CD4-positive, alpha-beta T cell (primary cell): ENCODE results near the gene ADCYAP1R1. TPM values are rescaled to one million over a fixed set of nuclear protein-coding genes. Genes with fewer than 3 reads are reported as not detected.

Source experiments
- ATAC-seq: fragments of 200-7000 bp; cut with Tn5 transposase; one replicate; pipeline ENCODE4 v1.10.0; 2022; ENCODE audit warnings: mild to moderate bottlenecking; ENCODE audit not compliant: poor library complexity
- CTCF ChIA-PET: fragments of 350-600 bp; sonication (Branson Sonifier 250); formaldehyde crosslinking; loops from one replicate; lab custom pipeline; 2021; ENCODE audit warnings: antibody characterized with exemption, inconsistent platforms; lab: Charles Lee
- POLR2A ChIA-PET: fragments of 350-600 bp; sonication (Branson Sonifier 250); formaldehyde crosslinking; loops from one replicate; lab custom pipeline; 2021; ENCODE audit warnings: antibody characterized with exemption, inconsistent platforms; lab: Charles Lee
- DNase-seq, 14 experiments: peaks; one replicate each; pipeline ENCODE4 v3.0.0-alpha.2; 2013 to 2020; ENCODE audit warnings: mixed read lengths in 2 of 14
- H3K27ac ChIP-seq, 2 donors: one replicate each; pipeline versions ENCODE4 v1.5.1 to v1.7.0; 2013; ENCODE audit warnings: low read length in 2 of 2, low read depth in 1 of 2, mild to moderate bottlenecking in 1 of 2
- H3K27me3 ChIP-seq, 2 experiments: 1 replicate in 1 of 2; 2 replicates in 1 of 2; pipeline versions ENCODE4 v1.6.1 to v1.7.0; 2013; ENCODE audit warnings: low read length in 2 of 2, control low read depth in 1 of 2, mild to moderate bottlenecking in 1 of 2, moderate library complexity in 1 of 2; ENCODE audit not compliant: insufficient read depth in 2 of 2, control insufficient read depth in 1 of 2
- H3K36me3 ChIP-seq: one replicate; pipeline ENCODE4 v1.6.1; 2013; ENCODE audit warnings: low read length, control low read depth; ENCODE audit not compliant: insufficient read depth
- H3K4me1 ChIP-seq: one replicate; pipeline ENCODE4 v1.6.1; 2013; ENCODE audit warnings: low read length, control low read depth; ENCODE audit not compliant: insufficient read depth
- H3K4me3 ChIP-seq: one replicate; pipeline ENCODE4 v1.5.1; 2013; ENCODE audit warnings: mild to moderate bottlenecking, low read length, moderate library complexity
- H3K9me3 ChIP-seq, 2 experiments: 1 replicate in 1 of 2; 2 replicates in 1 of 2; pipeline versions ENCODE4 v1.6.1 to v1.7.0; 2013; ENCODE audit warnings: low read length in 2 of 2, mild to moderate bottlenecking in 2 of 2, control low read depth in 1 of 2, moderate library complexity in 1 of 2; ENCODE audit not compliant: control insufficient read depth in 1 of 2, insufficient read depth in 1 of 2
- H3K27ac Mint-ChIP-seq: one replicate; pipeline ENCODE4 v1.8.0; 2020; ENCODE audit warnings: mixed read lengths
- H3K27me3 Mint-ChIP-seq: one replicate; pipeline ENCODE4 v1.8.0; 2021; ENCODE audit warnings: mixed read lengths
- H3K36me3 Mint-ChIP-seq: one replicate; pipeline ENCODE4 v1.8.0; 2021; ENCODE audit warnings: low read depth, mixed read lengths
- H3K4me1 Mint-ChIP-seq: one replicate; pipeline ENCODE4 v1.8.0; 2021; ENCODE audit warnings: low read depth, mixed read lengths
- H3K4me3 Mint-ChIP-seq: one replicate; pipeline ENCODE4 v1.8.0; 2020; ENCODE audit warnings: mild to moderate bottlenecking, mixed read lengths
- H3K9me3 Mint-ChIP-seq: one replicate; pipeline ENCODE4 v1.8.0; 2020; ENCODE audit warnings: mixed read lengths
- CTCF ChIP-seq: fragments of 200-600 bp; IDR thresholded peaks from one replicate; pipeline ENCODE4 v1.8.0; 2022; ENCODE audit warnings: antibody characterized with exemption, mild to moderate bottlenecking
- intact Hi-C, 2 experiments: fragments of 100-400 bp; cut with DNase I in 1 of 2; cut with micrococcal nuclease in 1 of 2; formaldehyde crosslinking; loops; one replicate each; pipeline versions ENCODE4 v1.15.1 to v1.9.0; 2023 to 2025; cut with DNase I, micrococcal nuclease
- total RNA-seq, 174 experiments: library from RNA in 2 of 174; stranded (reverse) in 2 of 174; gene quantifications; one replicate each; pipeline ENCODE4 v1.2.3 and lab custom pipeline; 2021 to 2026

Gene ADCYAP1R1
- total RNA-seq, 2 experiments from 2014 or later: not detected

- Mint-ChIP-seq H3K36me3 (no peaks in the 10 kb centered on the region), H3K4me3 (no peak overlapping the region), H3K9me3 (peaks cover 2% of the 10 kb centered on the region), H3K27me3 (no peaks in the 10 kb centered on the region), H3K4me1 (peaks cover 3% of the 10 kb centered on the region), H3K27ac (no peak overlapping the region)
- ATAC-seq: no peak
- no peak for DNase-seq
- Histone ChIP-seq H3K4me3 (no peak overlapping the region), H3K27ac (no peak overlapping the region), H3K36me3 (no peaks in the 10 kb centered on the region), H3K9me3 (peaks cover 0 to 12% of the 10 kb centered on the region in 2 experiments), H3K27me3 (no peaks in the 10 kb centered on the region), H3K4me1 (peaks cover 11% of the 10 kb centered on the region)
- CTCF ChIA-PET: no interaction called here
- no peak for TF ChIP-seq CTCF
- intact Hi-C loops: no loop called here
- POLR2A ChIA-PET: no interaction called here
These were observed 22.7 kb upstream of the ADCYAP1R1 start for GRCh38 chr7:31029251-31030042.

- Mint-ChIP-seq H3K9me3 (peaks cover 2% of the 10 kb centered on the region), H3K4me3 (no peak overlapping the region), H3K27ac (no peak overlapping the region), H3K36me3 (no peaks in the 10 kb centered on the region), H3K27me3 (peaks cover 15% of the 10 kb centered on the region), H3K4me1 (no peaks in the 10 kb centered on the region)
- ChIA-PET CTCF (no interaction called here), POLR2A (no interaction called here)
- DNase-seq (no peak), ATAC-seq (no peak)
- Histone ChIP-seq H3K4me3 (no peak overlapping the region), H3K36me3 (no peaks in the 10 kb centered on the region), H3K9me3 (no peaks in the 10 kb centered on the region), H3K27ac (no peak overlapping the region), H3K27me3 (peaks cover 0 to 3% of the 10 kb centered on the region in 2 experiments), H3K4me1 (no peaks in the 10 kb centered on the region)
- TF ChIP-seq CTCF: no peak
- intact Hi-C loops: no loop called here
These were observed 18.3 kb upstream of the ADCYAP1R1 start for GRCh38 chr7:31033674-31034300.

GRCh38 chr7:31036924-31037323 is 15.2 kb upstream of the ADCYAP1R1 start:
- Histone ChIP-seq H3K27me3 (peaks cover 0 to 9% of the 10 kb centered on the region in 2 experiments), H3K36me3 (no peaks in the 10 kb centered on the region), H3K9me3 (no peaks in the 10 kb centered on the region), H3K4me3 (no peak overlapping the region), H3K27ac (no peak overlapping the region), H3K4me1 (no peaks in the 10 kb centered on the region)
- DNase-seq (no peak), ATAC-seq (no peak)
- no peaks in the 10 kb centered on the region for H3K4me1 Mint-ChIP-seq
- H3K27me3 Mint-ChIP-seq: peaks cover 15% of the 10 kb centered on the region
- intact Hi-C loops: no loop called here
- no peak for TF ChIP-seq CTCF
- peaks cover 2% of the 10 kb centered on the region for H3K9me3 Mint-ChIP-seq
- POLR2A ChIA-PET: interaction anchor here (0.6 kb wide), 1 partner anchor 16 kb away, joined by 3 read pairs; no protein-coding TSS in a partner anchor
- no peaks in the 10 kb centered on the region for H3K36me3 Mint-ChIP-seq
- CTCF ChIA-PET: no interaction called here
- H3K27ac Mint-ChIP-seq: no peak overlapping the region
- no peak overlapping the region for H3K4me3 Mint-ChIP-seq
